GM20000 (cell line): ENCODE measurements around the gene KCNH2.
"Not testable (repeated sequence)": the region's sequence is repeated elsewhere in the genome, so short reads cannot be mapped to it uniquely, and the experiment has no call there.

ENCODE experiments used
- DNase-seq: peaks from one replicate; pipeline ENCODE4 v3.0.0; 2012; ENCODE audit warnings: low spot score
- TF ChIP-seq, protein P1 (sequence below): IDR thresholded peaks from 2 replicates; pipeline ENCODE4 v1.5.1; 2012; ENCODE audit warnings: mild to moderate bottlenecking, control low read depth; ENCODE audit errors: extremely low read depth, missing control alignments

KCNH2 gene

DNA sequence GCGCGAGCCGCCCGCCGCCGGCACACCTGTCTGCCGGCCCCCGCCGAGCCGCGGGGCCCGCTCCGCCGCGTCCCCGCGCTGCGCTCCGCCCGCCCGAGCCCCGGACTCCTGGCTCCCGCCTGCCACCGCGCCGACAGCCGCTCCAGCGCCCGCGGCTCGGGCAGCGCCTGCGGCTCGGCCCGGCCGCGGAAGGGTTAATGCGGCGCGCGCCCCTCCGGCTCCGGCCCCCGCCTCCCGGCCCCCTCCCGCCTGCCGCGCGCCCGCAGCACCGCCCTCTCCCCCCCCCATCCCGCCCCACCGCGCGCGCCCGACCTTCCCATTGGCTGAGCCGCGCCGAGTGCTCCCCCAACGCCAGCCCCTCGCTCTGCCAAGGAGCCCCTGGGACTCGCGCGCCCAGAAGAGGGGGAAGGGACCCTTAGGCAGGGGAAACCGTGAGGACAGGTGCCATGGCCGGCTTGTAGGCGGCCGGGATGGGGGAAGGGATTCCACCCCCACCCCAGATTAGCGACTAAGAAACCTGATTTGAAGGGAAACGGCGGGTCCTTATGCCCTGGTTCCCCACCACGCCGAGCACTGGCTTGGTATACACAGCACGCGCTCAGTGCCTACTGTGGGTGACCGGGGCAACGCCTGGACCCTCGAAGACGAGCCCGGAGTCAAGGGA lies at the start of gene KCNH2:
Gene KCNH2, minus strand, starts transcription at position 196 of the 664 bp plus-strand sequence. CDS start 408 bp downstream, outside the sequence.
- peak; percentile 72 for DNase-seq
- TF ChIP-seq, protein P1, sequence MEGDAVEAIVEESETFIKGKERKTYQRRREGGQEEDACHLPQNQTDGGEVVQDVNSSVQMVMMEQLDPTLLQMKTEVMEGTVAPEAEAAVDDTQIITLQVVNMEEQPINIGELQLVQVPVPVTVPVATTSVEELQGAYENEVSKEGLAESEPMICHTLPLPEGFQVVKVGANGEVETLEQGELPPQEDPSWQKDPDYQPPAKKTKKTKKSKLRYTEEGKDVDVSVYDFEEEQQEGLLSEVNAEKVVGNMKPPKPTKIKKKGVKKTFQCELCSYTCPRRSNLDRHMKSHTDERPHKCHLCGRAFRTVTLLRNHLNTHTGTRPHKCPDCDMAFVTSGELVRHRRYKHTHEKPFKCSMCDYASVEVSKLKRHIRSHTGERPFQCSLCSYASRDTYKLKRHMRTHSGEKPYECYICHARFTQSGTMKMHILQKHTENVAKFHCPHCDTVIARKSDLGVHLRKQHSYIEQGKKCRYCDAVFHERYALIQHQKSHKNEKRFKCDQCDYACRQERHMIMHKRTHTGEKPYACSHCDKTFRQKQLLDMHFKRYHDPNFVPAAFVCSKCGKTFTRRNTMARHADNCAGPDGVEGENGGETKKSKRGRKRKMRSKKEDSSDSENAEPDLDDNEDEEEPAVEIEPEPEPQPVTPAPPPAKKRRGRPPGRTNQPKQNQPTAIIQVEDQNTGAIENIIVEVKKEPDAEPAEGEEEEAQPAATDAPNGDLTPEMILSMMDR: no peak

- DNase-seq: not testable (repeated sequence)
Observed at GRCh38 chr7:151027728-151028130, 49.6 kb upstream of the KCNH2 start.

DNA sequence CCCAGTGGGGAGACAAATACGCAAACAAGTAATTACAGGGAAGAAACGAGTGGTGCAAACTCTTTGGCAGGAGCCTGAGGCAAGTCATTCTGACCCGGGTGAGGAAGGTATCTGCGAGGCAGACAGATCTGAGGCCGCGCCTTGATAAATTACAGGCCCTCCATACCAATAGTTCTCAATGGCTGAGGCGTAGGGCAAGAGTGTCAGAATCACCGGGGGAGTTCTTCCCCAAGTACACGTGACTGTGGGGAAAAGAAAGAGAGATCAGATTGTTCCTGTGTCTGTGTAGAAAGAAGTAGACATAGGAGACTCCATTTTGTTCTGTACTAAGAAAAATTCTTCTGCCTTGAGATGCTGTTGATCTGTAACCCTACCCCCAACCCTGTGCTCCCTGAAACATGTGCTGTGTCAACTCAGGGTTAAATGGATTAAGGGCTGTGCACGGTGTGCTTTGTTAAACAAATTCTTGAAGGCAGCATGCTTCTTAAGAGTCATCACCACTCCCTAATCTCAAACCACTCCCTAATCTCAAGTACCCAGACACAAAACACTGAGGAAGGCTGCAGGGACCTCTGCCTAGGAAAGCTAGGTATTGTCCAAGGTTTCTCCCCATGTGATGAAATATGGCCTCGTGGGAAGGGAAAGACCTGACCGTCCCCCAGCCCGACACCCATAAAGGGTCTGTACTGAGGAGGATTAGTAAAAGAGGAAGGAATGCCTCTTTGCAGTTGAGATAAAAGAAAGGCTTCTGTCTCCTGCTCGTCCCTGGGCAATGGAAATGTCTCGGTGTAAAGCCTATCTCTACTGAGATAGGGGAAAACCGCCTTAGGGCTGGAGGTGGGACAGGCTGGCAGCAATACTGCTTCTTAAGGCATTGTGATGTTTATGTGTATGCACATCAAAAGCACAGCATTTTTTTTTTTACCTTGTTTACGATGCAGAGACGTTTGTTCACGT lies 48.9 kb upstream of the KCNH2 start:
- DNase-seq: not testable (repeated sequence)

DNA sequence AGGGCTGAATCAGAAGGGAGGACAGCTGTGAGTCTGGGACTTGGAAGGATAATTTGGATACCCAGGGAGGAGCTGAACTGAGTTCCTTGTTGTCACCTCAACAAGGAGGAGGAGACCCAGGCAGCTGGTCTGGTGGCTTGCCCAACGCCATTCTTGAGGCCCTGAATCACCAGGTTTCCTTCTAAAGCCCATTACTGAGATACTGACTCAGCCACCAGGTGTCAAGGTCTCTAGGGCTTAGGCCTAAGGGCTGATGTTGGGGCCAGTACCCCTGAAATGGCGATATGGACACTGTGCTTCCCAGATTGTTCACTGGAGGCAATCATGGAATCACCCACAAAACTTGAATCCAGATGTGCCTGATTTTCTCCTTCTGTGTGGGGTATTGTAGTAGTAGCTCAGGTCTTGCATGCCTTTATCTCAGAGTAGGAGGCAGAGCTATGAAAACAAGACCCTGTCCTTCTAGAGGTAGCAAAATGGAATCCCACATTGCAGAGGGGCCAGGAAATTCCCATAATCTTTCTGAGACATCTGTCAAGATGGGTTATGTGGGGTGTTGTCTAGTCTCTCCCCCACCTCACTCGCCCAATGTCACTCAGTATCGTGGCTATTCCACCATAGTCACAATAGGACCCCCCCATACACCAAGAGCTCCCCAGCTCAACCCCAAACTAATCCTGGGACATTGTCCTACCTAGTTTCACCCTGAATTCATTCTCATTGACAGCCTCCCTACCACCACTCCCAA lies 48.0 kb upstream of the KCNH2 start:
- TF ChIP-seq, protein P1: no peak
- DNase-seq: no peak

- TF ChIP-seq, protein P1: no peak
- no peak for DNase-seq
Observed at GRCh38 chr7:151024435-151025056, 46.4 kb upstream of the KCNH2 start, which contains the start of gene ATG9B. TSS of gene ATG9B (minus strand) at chr7:151024494. CDS start at chr7:151024423, 71 bp downstream.

DNA sequence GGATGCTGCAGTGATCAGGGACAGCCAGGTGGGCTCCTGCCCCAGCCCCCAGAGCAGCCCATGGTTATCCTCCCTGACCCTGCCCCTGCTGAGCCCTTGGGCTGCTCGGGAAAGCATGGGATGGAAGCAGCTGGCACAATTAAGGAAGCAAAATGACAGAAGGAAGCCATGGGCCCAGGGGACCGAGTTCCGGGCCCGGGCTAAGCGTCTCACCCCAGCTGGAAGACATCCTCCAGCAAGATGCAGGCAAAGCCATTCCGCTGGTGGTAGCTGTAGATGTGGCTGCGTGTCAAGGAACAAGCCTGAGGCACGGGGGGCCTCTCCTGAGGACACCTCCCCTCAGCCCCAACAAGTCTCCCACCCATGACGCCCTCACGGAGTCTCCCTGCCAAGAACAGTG lies 45.1 kb upstream of the KCNH2 start:
- no peak for DNase-seq
- TF ChIP-seq, protein P1: no peak

- TF ChIP-seq, protein P1: no peak
- DNase-seq: no peak
Observed at GRCh38 chr7:151020231-151020630, 42.1 kb upstream of the KCNH2 start.
